22Rv1 (cell line): ENCODE measurements around the gene RMRP.
A peak's percentile ranks its signal among the peaks of the same experiment; 100 is the strongest.

Experiments used
- H3K27ac ChIP-seq: fragments of 450-650 bp; 2 replicates; pipeline ENCODE4 v1.5.1; 2017
- CTCF ChIP-seq: fragments of 450-650 bp; IDR thresholded peaks from 2 replicates; pipeline ENCODE4 v1.5.1; 2017; ENCODE audit warnings: mild to moderate bottlenecking
- ZFX ChIP-seq: fragments of 450-650 bp; IDR thresholded peaks from 2 replicates; pipeline ENCODE4 v1.6.1; 2017; ENCODE audit warnings: antibody characterized with exemption, borderline replicate concordance

The RMRP gene

GRCh38 chr9:35627575-35627974 is 30.2 kb downstream of the RMRP start:
- TF ChIP-seq CTCF = no peak

GRCh38 chr9:35619800-35620158 is 38.0 kb downstream of the RMRP start:
- no peak overlapping the region for H3K27ac ChIP-seq
- TF ChIP-seq CTCF (no peak), ZFX (no peak)

More at GRCh38 chr9:35627575-35627974, 30.2 kb downstream of the RMRP start:
- no peak overlapping the region for H3K27ac ChIP-seq

- H3K27ac ChIP-seq = no peak overlapping the region
- TF ChIP-seq ZFX (no peak), CTCF (no peak)
Observed at GRCh38 chr9:35618854-35619799, 38.7 kb downstream of the RMRP start.

GRCh38 chr9:35618325-35618727 is 39.5 kb downstream of the RMRP start, which contains the start of gene CD72:
TSS of gene CD72 (minus strand) at chr9:35618413. CDS start at chr9:35618303, 110 bp downstream.
- TF ChIP-seq ZFX (no peak), CTCF (no peak)
- H3K27ac ChIP-seq = no peak within 1 kb of the TSS

GRCh38 chr9:35617548-35617947 is 40.3 kb downstream of the RMRP start:
- TF ChIP-seq CTCF (no peak), ZFX (no peak)
- no peak overlapping the region for H3K27ac ChIP-seq

- H3K27ac ChIP-seq = no peak overlapping the region
Observed at GRCh38 chr9:35616681-35617459, 40.9 kb downstream of the RMRP start.

More at GRCh38 chr9:35616681-35617459, 40.9 kb downstream of the RMRP start:
- TF ChIP-seq CTCF = peak; percentile 13; the same call in 1 of the 2 replicates
- no peak for TF ChIP-seq ZFX
